ENCODE results near the gene SORL1. TPM values are rescaled to one million over a fixed set of nuclear protein-coding genes. Genes with fewer than 3 reads are reported as not detected.

Gene SORL1
- total and polyA plus RNA-seq, 2 of the 13 experiments (the other 11 are each of a cell fraction or from before 2014, with no cell fraction given), result 21.3 to 148 TPM

DNA sequence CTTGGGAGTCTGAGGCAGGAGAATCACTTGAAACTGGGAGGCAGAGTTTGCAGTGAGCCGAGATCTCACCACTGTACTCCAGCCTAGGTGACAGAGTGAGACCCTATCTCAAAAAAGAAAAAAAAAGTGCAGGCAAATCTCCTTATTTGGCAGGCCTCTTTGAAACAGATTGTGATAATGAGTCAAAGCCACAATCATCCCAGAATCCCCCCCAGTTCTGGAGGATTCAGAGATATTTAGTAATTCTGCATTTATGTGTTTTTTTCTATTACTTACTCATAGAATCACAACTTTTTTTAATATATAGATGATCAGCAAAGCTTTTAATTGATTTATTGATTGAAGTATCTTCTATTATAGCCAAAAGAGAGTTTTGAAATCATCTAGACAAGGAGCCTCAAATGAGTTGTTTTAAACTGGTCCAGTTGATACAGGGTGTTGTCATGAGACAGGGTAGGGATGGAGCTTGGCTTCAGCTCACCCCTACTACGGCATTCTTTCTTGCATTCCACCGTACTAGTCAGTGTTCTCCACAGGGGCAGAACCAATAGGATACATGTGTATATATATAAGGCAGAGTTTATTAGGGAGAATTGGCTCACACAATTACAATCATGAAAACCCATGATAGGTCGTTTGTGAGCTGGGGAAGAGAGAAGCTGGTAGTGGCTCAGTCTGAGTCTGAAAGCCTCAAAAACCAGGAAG is 39.3 kb upstream of the SORL1 start:
- H3K27ac ChIP-seq (ENCODE audit: extremely low read length, insufficient read depth, low read length), result no peak overlapping the region
- BruUV-seq (replicated peaks), result no TSS peak
- H3K9ac ChIP-seq (ENCODE audit: insufficient read depth, low read depth, low read length), result no peak overlapping the region
- H4K20me1 ChIP-seq (ENCODE audit: insufficient read depth, low read length), result no peaks in the 10 kb centered on the region
- no peak overlapping the region for H3K4me2 ChIP-seq (ENCODE audit: low read depth, low read length)
- 27% methylated on average over 4 of the region's 4 CpGs for WGBS (ENCODE audit: low lambda C conversion rate)
- intact Hi-C loops (cut with micrococcal nuclease; ENCODE audit: unreplicated experiment) (no loop called here), in situ Hi-C loops (cut with HindIII; ENCODE audit: extremely low pct_ligation_motif_present, low pct_unique_long_range_greater_than_20kb) (no loop called here)
- ChIA-PET POLR2A (no interaction called here), CTCF (ENCODE audit: low intra/inter-chr PET ratio, low total read pairs) (no interaction called here)
- H3K36me3 ChIP-seq (replicated peaks in 1 of 2; ENCODE audit: control insufficient read depth in 1 of 2, insufficient read depth in 2 of 2, low read length in 2 of 2), result no peaks in the 10 kb centered on the region
- FAIRE-seq (no peak), DNase-seq (ENCODE audit: low spot score) (no peak), ATAC-seq (no peak)
- H2AFZ ChIP-seq (ENCODE audit: low read length), result no peak overlapping the region
- no peak for TF ChIP-seq RFX3 (CRISPR knock-in tag; IDR thresholded peaks at IDR 0.05)
- TF ChIP-seq SP140L (CRISPR knock-in tag; IDR thresholded peaks at IDR 0.05; ENCODE audit: borderline replicate concordance), result no peak
- TF ChIP-seq ZNF747 (CRISPR knock-in tag; IDR thresholded peaks at IDR 0.05; ENCODE audit: borderline replicate concordance), result no peak
- no peak for TF ChIP-seq GFI1 (CRISPR knock-in tag; IDR thresholded peaks at IDR 0.05; ENCODE audit: borderline replicate concordance)
- TF ChIP-seq SMC3 (IDR thresholded peaks at IDR 0.05; ENCODE audit: low read length), result no peak
- TF ChIP-seq, protein P1, sequence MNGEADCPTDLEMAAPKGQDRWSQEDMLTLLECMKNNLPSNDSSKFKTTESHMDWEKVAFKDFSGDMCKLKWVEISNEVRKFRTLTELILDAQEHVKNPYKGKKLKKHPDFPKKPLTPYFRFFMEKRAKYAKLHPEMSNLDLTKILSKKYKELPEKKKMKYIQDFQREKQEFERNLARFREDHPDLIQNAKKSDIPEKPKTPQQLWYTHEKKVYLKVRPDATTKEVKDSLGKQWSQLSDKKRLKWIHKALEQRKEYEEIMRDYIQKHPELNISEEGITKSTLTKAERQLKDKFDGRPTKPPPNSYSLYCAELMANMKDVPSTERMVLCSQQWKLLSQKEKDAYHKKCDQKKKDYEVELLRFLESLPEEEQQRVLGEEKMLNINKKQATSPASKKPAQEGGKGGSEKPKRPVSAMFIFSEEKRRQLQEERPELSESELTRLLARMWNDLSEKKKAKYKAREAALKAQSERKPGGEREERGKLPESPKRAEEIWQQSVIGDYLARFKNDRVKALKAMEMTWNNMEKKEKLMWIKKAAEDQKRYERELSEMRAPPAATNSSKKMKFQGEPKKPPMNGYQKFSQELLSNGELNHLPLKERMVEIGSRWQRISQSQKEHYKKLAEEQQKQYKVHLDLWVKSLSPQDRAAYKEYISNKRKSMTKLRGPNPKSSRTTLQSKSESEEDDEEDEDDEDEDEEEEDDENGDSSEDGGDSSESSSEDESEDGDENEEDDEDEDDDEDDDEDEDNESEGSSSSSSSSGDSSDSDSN (CRISPR knock-in tag; IDR thresholded peaks at IDR 0.05), result no peak
- no peak for TF ChIP-seq FIP1L1 (IDR thresholded peaks at IDR 0.05; ENCODE audit: borderline replicate concordance, insufficient read depth, low read depth, low read length)
- TF ChIP-seq, protein P2, sequence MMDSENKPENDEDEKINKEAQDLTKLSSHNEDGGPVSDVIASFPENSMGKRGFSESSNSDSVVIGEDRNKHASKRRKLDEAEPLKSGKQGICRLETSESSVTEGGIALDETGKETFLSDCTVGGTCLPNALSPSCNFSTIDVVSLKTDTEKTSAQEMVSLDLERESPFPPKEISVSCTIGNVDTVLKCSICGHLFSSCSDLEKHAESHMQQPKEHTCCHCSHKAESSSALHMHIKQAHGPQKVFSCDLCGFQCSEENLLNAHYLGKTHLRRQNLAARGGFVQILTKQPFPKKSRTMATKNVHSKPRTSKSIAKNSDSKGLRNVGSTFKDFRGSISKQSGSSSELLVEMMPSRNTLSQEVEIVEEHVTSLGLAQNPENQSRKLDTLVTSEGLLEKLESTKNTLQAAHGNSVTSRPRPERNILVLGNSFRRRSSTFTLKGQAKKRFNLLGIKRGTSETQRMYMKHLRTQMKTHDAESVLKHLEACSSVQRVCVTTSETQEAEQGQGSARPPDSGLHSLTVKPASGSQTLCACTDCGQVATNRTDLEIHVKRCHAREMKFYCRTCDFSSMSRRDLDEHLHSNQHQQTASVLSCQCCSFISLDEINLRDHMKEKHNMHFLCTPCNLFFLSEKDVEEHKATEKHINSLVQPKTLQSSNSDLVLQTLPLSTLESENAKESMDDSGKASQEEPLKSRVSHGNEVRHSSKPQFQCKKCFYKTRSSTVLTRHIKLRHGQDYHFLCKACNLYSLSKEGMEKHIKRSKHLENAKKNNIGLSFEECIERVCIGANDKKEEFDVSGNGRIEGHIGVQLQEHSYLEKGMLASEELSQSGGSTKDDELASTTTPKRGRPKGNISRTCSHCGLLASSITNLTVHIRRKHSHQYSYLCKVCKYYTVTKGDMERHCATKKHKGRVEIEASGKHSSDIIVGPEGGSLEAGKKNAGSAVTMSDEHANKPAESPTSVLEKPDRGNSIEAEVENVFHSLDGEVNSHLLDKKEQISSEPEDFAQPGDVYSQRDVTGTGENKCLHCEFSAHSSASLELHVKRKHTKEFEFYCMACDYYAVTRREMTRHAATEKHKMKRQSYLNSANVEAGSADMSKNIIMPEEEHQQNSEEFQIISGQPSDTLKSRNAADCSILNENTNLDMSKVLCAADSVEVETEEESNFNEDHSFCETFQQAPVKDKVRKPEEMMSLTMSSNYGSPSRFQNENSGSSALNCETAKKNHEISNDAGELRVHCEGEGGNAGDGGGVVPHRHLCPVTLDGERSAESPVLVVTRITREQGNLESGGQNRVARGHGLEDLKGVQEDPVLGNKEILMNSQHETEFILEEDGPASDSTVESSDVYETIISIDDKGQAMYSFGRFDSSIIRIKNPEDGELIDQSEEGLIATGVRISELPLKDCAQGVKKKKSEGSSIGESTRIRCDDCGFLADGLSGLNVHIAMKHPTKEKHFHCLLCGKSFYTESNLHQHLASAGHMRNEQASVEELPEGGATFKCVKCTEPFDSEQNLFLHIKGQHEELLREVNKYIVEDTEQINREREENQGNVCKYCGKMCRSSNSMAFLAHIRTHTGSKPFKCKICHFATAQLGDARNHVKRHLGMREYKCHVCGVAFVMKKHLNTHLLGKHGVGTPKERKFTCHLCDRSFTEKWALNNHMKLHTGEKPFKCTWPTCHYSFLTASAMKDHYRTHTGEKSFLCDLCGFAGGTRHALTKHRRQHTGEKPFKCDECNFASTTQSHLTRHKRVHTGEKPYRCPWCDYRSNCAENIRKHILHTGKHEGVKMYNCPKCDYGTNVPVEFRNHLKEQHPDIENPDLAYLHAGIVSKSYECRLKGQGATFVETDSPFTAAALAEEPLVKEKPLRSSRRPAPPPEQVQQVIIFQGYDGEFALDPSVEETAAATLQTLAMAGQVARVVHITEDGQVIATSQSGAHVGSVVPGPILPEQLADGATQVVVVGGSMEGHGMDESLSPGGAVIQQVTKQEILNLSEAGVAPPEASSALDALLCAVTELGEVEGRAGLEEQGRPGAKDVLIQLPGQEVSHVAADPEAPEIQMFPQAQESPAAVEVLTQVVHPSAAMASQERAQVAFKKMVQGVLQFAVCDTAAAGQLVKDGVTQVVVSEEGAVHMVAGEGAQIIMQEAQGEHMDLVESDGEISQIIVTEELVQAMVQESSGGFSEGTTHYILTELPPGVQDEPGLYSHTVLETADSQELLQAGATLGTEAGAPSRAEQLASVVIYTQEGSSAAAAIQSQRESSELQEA (CRISPR knock-in tag; IDR thresholded peaks at IDR 0.05; ENCODE audit: not compliant biosample characterization), result no peak
- TF ChIP-seq ZBTB42 (CRISPR knock-in tag; IDR thresholded peaks at IDR 0.05), result no peak
- TF ChIP-seq TMF1 (CRISPR knock-in tag; IDR thresholded peaks at IDR 0.05; ENCODE audit: low read depth), result no peak
- TF ChIP-seq, protein P3, sequence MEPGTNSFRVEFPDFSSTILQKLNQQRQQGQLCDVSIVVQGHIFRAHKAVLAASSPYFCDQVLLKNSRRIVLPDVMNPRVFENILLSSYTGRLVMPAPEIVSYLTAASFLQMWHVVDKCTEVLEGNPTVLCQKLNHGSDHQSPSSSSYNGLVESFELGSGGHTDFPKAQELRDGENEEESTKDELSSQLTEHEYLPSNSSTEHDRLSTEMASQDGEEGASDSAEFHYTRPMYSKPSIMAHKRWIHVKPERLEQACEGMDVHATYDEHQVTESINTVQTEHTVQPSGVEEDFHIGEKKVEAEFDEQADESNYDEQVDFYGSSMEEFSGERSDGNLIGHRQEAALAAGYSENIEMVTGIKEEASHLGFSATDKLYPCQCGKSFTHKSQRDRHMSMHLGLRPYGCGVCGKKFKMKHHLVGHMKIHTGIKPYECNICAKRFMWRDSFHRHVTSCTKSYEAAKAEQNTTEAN (CRISPR knock-in tag; conservative IDR thresholded peaks at IDR 0.05), result no peak
- no peaks in the 10 kb centered on the region for H3K79me2 ChIP-seq (ENCODE audit: insufficient read depth, low read length)
- H3K27me3 ChIP-seq (ENCODE audit: control insufficient read depth in 1 of 2, insufficient read depth in 2 of 2, low read length in 2 of 2), result no peaks in the 10 kb centered on the region
- H3K9me3 ChIP-seq (ENCODE audit: low read length), result no peaks in the 10 kb centered on the region
- peaks cover 7% of the 10 kb centered on the region; the same call in 1 of the 2 replicates for H3K4me1 ChIP-seq (ENCODE audit: insufficient read depth, low read length)
- no peak overlapping the region for H3K4me3 ChIP-seq (replicated peaks in 1 of 3; ENCODE audit: insufficient read depth in 1 of 3, low read depth in 2 of 3, low read length in 3 of 3)

Data from HepG2 (cell line).